Measurements from ENCODE around the gene ATP2A2. TPM values are rescaled to one million over a fixed set of nuclear protein-coding genes. Genes with fewer than 3 reads are reported as not detected.
A peak's percentile ranks its signal among the peaks of the same experiment; 100 is the strongest.

Gene ATP2A2
- total RNA-seq, 1 experiment from 2014 or later: 239 TPM

DNA sequence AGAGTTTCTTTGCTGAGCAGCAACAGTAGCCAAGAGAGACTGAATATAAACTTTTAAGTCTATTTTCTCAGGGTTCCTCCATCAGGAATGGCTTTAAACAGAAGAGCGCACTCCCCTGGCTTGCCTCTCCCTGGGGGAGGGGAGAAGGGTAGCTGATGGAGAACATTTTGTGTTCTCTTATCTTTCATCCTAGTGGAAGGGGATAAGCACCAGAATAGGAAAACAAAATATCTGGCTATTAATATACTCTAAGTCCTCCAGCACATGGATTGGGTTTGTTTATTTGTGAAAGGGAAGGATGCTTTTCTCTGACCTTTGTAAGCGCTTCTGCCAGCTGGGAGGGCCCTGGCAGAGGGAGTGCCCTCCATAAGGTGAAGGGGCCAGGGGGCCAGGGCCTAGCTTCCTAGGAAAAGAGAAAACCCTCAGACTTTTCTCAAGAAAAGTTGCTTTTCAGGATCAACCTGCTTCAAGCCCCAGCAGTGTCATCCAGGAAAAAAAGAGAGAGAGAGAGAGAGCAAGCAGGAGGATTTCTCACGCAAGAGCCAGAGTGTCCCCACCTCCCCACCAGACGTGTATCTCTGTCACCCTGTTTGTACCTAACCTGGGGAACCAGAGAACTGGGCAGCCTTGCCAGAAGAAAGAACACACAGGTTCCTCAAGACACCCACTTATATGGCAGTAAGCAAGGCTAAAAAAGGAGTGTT lies 34.3 kb upstream of the ATP2A2 start:
- Histone ChIP-seq H3K9me3 (ENCODE audit: control insufficient read depth in 1 of 2, insufficient read depth in 1 of 2, low read depth in 1 of 2, low read length in 2 of 2) (no peaks in the 10 kb centered on the region), H3K9me2 (ENCODE audit: insufficient read depth) (no peaks in the 10 kb centered on the region), H3K27me3 (ENCODE audit: insufficient read depth, low read length) (no peaks in the 10 kb centered on the region), H3K9ac (ENCODE audit: low read length) (peak overlapping the region; percentile 10), H4K20me1 (ENCODE audit: insufficient read depth) (no peaks in the 10 kb centered on the region), H3K4me3 (replicated peaks in 1 of 2; ENCODE audit: low read depth in 1 of 2, low read length in 2 of 2) (no peak overlapping the region), H2AFZ (ENCODE audit: low read depth, low read length, poor library complexity, severe bottlenecking) (no peak overlapping the region), H3K36me3 (ENCODE audit: control insufficient read depth in 1 of 2, insufficient read depth in 2 of 2, low read length in 2 of 2) (no peaks in the 10 kb centered on the region), H3K4me1 (ENCODE audit: control insufficient read depth in 1 of 2, insufficient read depth in 2 of 2, low read length in 2 of 2) (peaks cover 15 to 24% of the 10 kb centered on the region in 2 experiments), H3K27ac (ENCODE audit: low read depth, low read length) (peak overlapping the region; percentile 51; the same call in 1 of the 2 replicates), H3K4me2 (ENCODE audit: low read length) (peak overlapping the region; percentile 44), H3K79me2 (ENCODE audit: insufficient read depth, low read length) (no peaks in the 10 kb centered on the region)
- BruUV-seq (replicated peaks): no TSS peak
- intact Hi-C loops (cut with micrococcal nuclease): no loop called here
- ChIA-PET CTCF (no interaction called here), POLR2A (no interaction called here), RAD21 (ENCODE audit: low non-redundant PET in 1 of 2, low total read pairs in 2 of 2, uncharacterized antibody in 2 of 2, unreplicated experiment in 2 of 2) (no interaction called here)
- TF ChIP-seq EGR1 (IDR thresholded peaks at IDR 0.05; ENCODE audit: low read depth): no peak
- TF ChIP-seq ZNF274 (IDR thresholded peaks at IDR 0.05; ENCODE audit: low read depth, low read length): no peak
- TF ChIP-seq, protein P1, sequence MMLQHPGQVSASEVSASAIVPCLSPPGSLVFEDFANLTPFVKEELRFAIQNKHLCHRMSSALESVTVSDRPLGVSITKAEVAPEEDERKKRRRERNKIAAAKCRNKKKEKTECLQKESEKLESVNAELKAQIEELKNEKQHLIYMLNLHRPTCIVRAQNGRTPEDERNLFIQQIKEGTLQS (IDR thresholded peaks at IDR 0.05): no peak
- TF ChIP-seq POLR2AphosphoS5 (IDR thresholded peaks at IDR 0.05; ENCODE audit: low read depth, low read length): no peak
- no peak for TF ChIP-seq JUND (IDR thresholded peaks at IDR 0.05)
- TF ChIP-seq FOSL1 (IDR thresholded peaks at IDR 0.05; ENCODE audit: low read depth): no peak
- TF ChIP-seq CBX3 (IDR thresholded peaks at IDR 0.05; ENCODE audit: low read depth): no peak
- no peak for ATAC-seq
- DNase-seq (ENCODE audit: low read depth, low spot score): no peak

DNA sequence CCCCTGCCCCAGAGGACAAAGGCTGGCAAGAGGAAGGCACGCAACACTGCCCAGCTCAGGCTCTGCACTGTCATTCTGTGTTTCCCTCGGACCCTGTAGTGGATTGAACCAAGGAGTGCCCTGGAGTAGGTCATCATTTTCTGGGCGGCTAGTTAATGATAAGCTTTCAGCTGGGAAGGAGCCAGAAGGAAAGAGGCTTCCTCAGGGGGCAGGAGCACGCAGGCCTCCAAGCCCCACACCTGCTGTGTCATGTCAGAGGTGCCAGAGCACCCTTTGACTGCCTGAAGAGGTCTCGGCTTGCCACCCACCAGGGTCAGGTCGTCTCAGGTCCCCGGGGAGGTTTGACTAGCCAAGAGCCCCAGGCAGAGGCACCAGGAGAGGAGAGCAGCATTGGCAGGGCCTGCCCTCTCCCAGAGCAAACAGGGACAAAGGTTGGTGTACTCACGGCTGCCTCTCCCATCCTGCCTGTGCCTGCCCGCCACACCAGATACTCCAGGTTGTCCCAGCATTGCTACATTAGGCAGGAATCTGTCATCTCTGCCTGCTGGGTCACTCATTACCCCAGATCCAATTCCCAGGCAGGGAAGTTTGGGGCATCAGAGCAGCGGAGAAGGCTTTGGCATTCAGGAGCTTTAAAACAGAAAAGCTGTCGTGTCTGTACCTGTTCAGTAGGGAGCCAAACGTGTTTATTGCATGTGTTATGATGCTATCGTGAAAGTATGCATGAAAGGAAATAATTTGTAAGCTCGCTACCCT lies 33.5 kb upstream of the ATP2A2 start:
- intact Hi-C loops (cut with micrococcal nuclease): no loop called here
- H3K36me3 ChIP-seq (ENCODE audit: control insufficient read depth in 1 of 2, insufficient read depth in 2 of 2, low read length in 2 of 2): no peaks in the 10 kb centered on the region
- ChIA-PET CTCF (no interaction called here), RAD21 (ENCODE audit: low non-redundant PET in 1 of 2, low total read pairs in 2 of 2, uncharacterized antibody in 2 of 2, unreplicated experiment in 2 of 2) (no interaction called here), POLR2A (no interaction called here)
- no peak overlapping the region for H2AFZ ChIP-seq (ENCODE audit: low read depth, low read length, poor library complexity, severe bottlenecking)
- no peak overlapping the region for H3K4me3 ChIP-seq (replicated peaks in 1 of 2; ENCODE audit: low read depth in 1 of 2, low read length in 2 of 2)
- peaks cover 15 to 24% of the 10 kb centered on the region in 2 experiments for H3K4me1 ChIP-seq (ENCODE audit: control insufficient read depth in 1 of 2, insufficient read depth in 2 of 2, low read length in 2 of 2)
- H3K9me3 ChIP-seq (ENCODE audit: control insufficient read depth in 1 of 2, insufficient read depth in 1 of 2, low read depth in 1 of 2, low read length in 2 of 2): no peaks in the 10 kb centered on the region
- no peaks in the 10 kb centered on the region for H3K27me3 ChIP-seq (ENCODE audit: insufficient read depth, low read length)
- H3K9me2 ChIP-seq (ENCODE audit: insufficient read depth): no peaks in the 10 kb centered on the region
- no peak for DNase-seq (ENCODE audit: low read depth, low spot score)
- H4K20me1 ChIP-seq (ENCODE audit: insufficient read depth): no peaks in the 10 kb centered on the region
- H3K27ac ChIP-seq (ENCODE audit: low read depth, low read length): peak overlapping the region; percentile 51
- no peaks in the 10 kb centered on the region for H3K79me2 ChIP-seq (ENCODE audit: insufficient read depth, low read length)
- peak overlapping the region; percentile 10 for H3K9ac ChIP-seq (ENCODE audit: low read length)
- ATAC-seq: no peak; the same call in 1 of the 2 replicates
- peak overlapping the region; percentile 44 for H3K4me2 ChIP-seq (ENCODE audit: low read length)
- no TSS peak for BruUV-seq (replicated peaks)
- no peak for TF ChIP-seq ELF1 (IDR thresholded peaks at IDR 0.05; ENCODE audit: borderline replicate concordance, low read depth)
- TF ChIP-seq, protein P1 (IDR thresholded peaks at IDR 0.05): no peak
- TF ChIP-seq, protein P2, sequence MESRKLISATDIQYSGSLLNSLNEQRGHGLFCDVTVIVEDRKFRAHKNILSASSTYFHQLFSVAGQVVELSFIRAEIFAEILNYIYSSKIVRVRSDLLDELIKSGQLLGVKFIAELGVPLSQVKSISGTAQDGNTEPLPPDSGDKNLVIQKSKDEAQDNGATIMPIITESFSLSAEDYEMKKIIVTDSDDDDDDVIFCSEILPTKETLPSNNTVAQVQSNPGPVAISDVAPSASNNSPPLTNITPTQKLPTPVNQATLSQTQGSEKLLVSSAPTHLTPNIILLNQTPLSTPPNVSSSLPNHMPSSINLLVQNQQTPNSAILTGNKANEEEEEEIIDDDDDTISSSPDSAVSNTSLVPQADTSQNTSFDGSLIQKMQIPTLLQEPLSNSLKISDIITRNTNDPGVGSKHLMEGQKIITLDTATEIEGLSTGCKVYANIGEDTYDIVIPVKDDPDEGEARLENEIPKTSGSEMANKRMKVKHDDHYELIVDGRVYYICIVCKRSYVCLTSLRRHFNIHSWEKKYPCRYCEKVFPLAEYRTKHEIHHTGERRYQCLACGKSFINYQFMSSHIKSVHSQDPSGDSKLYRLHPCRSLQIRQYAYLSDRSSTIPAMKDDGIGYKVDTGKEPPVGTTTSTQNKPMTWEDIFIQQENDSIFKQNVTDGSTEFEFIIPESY (IDR thresholded peaks at IDR 0.05; ENCODE audit: extremely low read depth, insufficient replicate concordance, low read length): no peak
- TF ChIP-seq POLR2A (IDR thresholded peaks at IDR 0.05; ENCODE audit: borderline replicate concordance, extremely low read depth, insufficient read depth, insufficient read length): no peak
- TF ChIP-seq JUND (IDR thresholded peaks at IDR 0.05): no peak
- TF ChIP-seq POLR2AphosphoS5 (IDR thresholded peaks at IDR 0.05; ENCODE audit: low read depth, low read length): no peak
- TF ChIP-seq EZH2 (IDR thresholded peaks at IDR 0.05): no peak
- TF ChIP-seq SRF (IDR thresholded peaks at IDR 0.05; ENCODE audit: low read depth): no peak
- TF ChIP-seq CBX3 (IDR thresholded peaks at IDR 0.05; ENCODE audit: low read depth): no peak
- TF ChIP-seq, protein P3, sequence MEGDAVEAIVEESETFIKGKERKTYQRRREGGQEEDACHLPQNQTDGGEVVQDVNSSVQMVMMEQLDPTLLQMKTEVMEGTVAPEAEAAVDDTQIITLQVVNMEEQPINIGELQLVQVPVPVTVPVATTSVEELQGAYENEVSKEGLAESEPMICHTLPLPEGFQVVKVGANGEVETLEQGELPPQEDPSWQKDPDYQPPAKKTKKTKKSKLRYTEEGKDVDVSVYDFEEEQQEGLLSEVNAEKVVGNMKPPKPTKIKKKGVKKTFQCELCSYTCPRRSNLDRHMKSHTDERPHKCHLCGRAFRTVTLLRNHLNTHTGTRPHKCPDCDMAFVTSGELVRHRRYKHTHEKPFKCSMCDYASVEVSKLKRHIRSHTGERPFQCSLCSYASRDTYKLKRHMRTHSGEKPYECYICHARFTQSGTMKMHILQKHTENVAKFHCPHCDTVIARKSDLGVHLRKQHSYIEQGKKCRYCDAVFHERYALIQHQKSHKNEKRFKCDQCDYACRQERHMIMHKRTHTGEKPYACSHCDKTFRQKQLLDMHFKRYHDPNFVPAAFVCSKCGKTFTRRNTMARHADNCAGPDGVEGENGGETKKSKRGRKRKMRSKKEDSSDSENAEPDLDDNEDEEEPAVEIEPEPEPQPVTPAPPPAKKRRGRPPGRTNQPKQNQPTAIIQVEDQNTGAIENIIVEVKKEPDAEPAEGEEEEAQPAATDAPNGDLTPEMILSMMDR (IDR thresholded peaks at IDR 0.05 in 2 of 3, conservative IDR thresholded peaks at IDR 0.05 in 1 of 3; ENCODE audit: borderline replicate concordance in 1 of 3, insufficient read depth in 1 of 3, low read depth in 2 of 3, low read length in 2 of 3): no peak
- no peak for TF ChIP-seq SIN3A (IDR thresholded peaks at IDR 0.05; ENCODE audit: low read depth)
